ENCODE results near the gene MYCN. TPM values are rescaled to one million over a fixed set of nuclear protein-coding genes. Genes with fewer than 3 reads are reported as not detected.

Gene MYCN
- total and polyA plus RNA-seq, 2 of the 4 experiments (the other 2 are of a cell fraction): not detected

GRCh38 chr2:15936277-15937104 lies 3.9 kb upstream of the MYCN start:
- H3K27ac ChIP-seq (ENCODE audit: insufficient read depth, low read length): no peak overlapping the region
- peaks cover 17% of the 10 kb centered on the region; the same call in 1 of the 2 replicates for H3K27me3 ChIP-seq (ENCODE audit: control insufficient read depth, insufficient read depth, low read length)
- no peak overlapping the region for H2AK9ac ChIP-seq (replicated peaks; ENCODE audit: low read depth, low read length, poor library complexity)
- H3K4me1 ChIP-seq (ENCODE audit: control insufficient read depth, insufficient read depth, low read length): no peaks in the 10 kb centered on the region
- no TSS peak for BruUV-seq (replicated peaks)
- no peaks in the 10 kb centered on the region for H3K36me3 ChIP-seq (ENCODE audit: control insufficient read depth, insufficient read depth, low read length)
- no peaks in the 10 kb centered on the region for H3K79me1 ChIP-seq (ENCODE audit: low read depth in 1 of 2, low read length in 2 of 2)
- no peak overlapping the region for H3K4ac ChIP-seq (ENCODE audit: low read depth, low read length)
- no peak overlapping the region for H3K18ac ChIP-seq (ENCODE audit: low read depth, low read length)
- no peak overlapping the region for H2BK15ac ChIP-seq (ENCODE audit: low read depth, low read length)
- H3K9me3 ChIP-seq (ENCODE audit: control insufficient read depth, insufficient read depth, low read length): no peaks in the 10 kb centered on the region
- no peak overlapping the region for H3K9ac ChIP-seq (ENCODE audit: low read depth, low read length)
- H2BK5ac ChIP-seq (ENCODE audit: low read depth, low read length, poor library complexity, severe bottlenecking): no peak overlapping the region
- intact Hi-C loops (cut with micrococcal nuclease) (no loop called here), dilution Hi-C loops (cut with HindIII; ENCODE audit: low sequenced_read_pairs, unreplicated experiment) (no loop called here), in situ Hi-C loops (cut with MboI; ENCODE audit: low sequenced_read_pairs) (no loop called here)
- TF ChIP-seq SMC3 (IDR thresholded peaks at IDR 0.05; ENCODE audit: low read depth, low read length) (no peak), BHLHE40 (IDR thresholded peaks at IDR 0.05; ENCODE audit: low read depth, low read length) (no peak), RFX5 (IDR thresholded peaks at IDR 0.05; ENCODE audit: low read depth, low read length) (no peak), CTCF (conservative IDR thresholded peaks at IDR 0.05; ENCODE audit: low read depth, low read length) (no peak), RCOR1 (IDR thresholded peaks at IDR 0.05; ENCODE audit: insufficient replicate concordance, low read length) (no peak), ELK1 (IDR thresholded peaks at IDR 0.05; ENCODE audit: borderline replicate concordance, low read depth, low read length) (no peak), CEBPB (IDR thresholded peaks at IDR 0.05; ENCODE audit: low read depth, low read length) (no peak), NFE2L2 (IDR thresholded peaks at IDR 0.05; ENCODE audit: low read depth, low read length) (no peak), FOS (IDR thresholded peaks at IDR 0.05; ENCODE audit: low read depth, low read length) (no peak), MAFK (IDR thresholded peaks at IDR 0.05; ENCODE audit: low read depth, low read length) (no peak), POLR2A (IDR thresholded peaks at IDR 0.05; ENCODE audit: low read depth, low read length) (no peak), RAD21 (IDR thresholded peaks at IDR 0.05; ENCODE audit: low read length) (no peak), CHD1 (IDR thresholded peaks at IDR 0.05; ENCODE audit: low read depth, low read length) (no peak), USF2 (IDR thresholded peaks at IDR 0.05; ENCODE audit: low read depth, low read length) (no peak)
- H4K91ac ChIP-seq (ENCODE audit: insufficient read depth, low read depth, low read length): no peak overlapping the region
- no peak overlapping the region for H2AK5ac ChIP-seq (ENCODE audit: low read depth, low read length)
- no peak overlapping the region for H2AFZ ChIP-seq (replicated peaks; ENCODE audit: low read length, poor library complexity)
- CTCF ChIA-PET: no interaction called here
- no peak for ATAC-seq (ENCODE audit: low read depth)
- no peak overlapping the region for H3K14ac ChIP-seq (replicated peaks; ENCODE audit: low read depth, low read length)
- H3K56ac ChIP-seq (ENCODE audit: extremely low read depth, insufficient read depth, low read length): no peak overlapping the region
- H4K5ac ChIP-seq (ENCODE audit: low read depth, low read length): no peak overlapping the region
- H2BK20ac ChIP-seq (ENCODE audit: low read depth, low read length): no peak overlapping the region
- DNase-seq: no peak
- H4K8ac ChIP-seq (ENCODE audit: low read depth in 2 of 2, low read length in 2 of 2): no peak overlapping the region
- H3K9me1 ChIP-seq (ENCODE audit: insufficient read depth, low read length): no peaks in the 10 kb centered on the region
- no peak overlapping the region for H2BK120ac ChIP-seq (ENCODE audit: low read depth, low read length)
- H3K4me2 ChIP-seq (ENCODE audit: low read depth, low read length): no peak overlapping the region
- no peak overlapping the region for H3K4me3 ChIP-seq (ENCODE audit: insufficient read depth, low read depth, low read length)
- H4K20me1 ChIP-seq (ENCODE audit: insufficient read depth, low read length): no peaks in the 10 kb centered on the region
- 83% methylated on average over 1 of the region's 5 CpGs; no CpG with 5 or more reads in 1 of the 2 experiments for WGBS, 2 experiments (ENCODE audit: extremely low coverage in 2 of 2, insufficient read length in 1 of 2)
- POLR2A ChIA-PET (ENCODE audit: unreplicated experiment): no interaction called here
- H3K23ac ChIP-seq (ENCODE audit: low read depth, low read length): no peak overlapping the region
